HG03097 (cell line): Measurements from ENCODE around the gene ANKMY1.

ENCODE experiments used
- ATAC-seq: cut with Tn5 transposase; IDR thresholded peaks from one replicate; pipeline ENCODE4 v1.9.1; 2021; ENCODE audit not compliant: unreplicated experiment, low FRiP score

Gene ANKMY1

GRCh38 chr2:240462707-240463273, 95.0 kb downstream of the ANKMY1 start:
- ATAC-seq = no peak

DNA sequence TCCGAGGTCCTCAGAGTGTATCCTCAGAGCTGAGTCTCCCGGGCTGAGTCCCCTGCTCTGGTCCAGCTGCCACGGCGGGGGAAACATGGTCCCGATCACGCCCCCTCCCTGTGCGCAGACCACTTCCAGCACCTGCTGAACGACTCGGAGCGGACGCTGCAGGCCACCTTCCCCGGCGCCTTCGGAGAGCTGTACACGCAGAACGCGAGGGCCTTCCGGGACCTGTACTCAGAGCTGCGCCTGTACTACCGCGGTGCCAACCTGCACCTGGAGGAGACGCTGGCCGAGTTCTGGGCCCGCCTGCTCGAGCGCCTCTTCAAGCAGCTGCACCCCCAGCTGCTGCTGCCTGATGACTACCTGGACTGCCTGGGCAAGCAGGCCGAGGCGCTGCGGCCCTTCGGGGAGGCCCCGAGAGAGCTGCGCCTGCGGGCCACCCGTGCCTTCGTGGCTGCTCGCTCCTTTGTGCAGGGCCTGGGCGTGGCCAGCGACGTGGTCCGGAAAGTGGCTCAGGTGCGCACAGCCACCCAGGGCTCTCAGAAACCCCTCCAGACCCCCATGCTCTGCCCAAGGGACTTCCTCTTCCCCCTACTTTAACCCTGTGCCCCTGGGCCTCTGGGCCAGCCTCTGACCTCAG, 95.6 kb downstream of the ANKMY1 start:
- no peak for ATAC-seq

DNA sequence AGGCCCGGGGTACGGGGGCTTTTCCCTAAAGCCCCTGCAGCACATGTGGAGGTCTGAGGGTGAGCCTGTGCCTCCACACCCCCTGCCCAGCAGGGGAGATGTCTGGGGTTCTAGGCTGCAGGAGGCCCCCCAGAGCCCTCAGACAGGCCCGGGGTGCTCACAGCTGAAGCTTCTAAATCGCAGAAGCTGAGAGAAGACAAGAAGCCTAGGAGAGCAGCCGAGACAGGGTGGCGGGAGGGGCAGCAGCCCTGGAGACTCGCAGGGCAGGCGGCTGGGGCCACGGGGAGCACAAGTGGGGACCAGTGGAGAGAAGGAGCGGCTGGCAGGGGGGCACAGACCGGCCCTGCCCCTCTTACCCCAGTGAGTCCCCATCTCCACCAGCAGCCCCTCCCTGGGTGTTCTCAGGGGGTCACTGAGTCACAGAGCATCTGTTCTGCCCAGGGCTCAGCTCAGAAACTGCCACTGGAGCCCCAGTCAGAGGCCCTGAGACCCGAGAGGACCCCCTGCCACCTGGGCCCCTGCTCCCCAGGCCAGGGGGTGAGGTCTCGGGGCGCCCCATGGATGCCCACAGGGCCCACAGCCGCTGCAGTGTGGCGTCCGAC, 96.2 kb downstream of the ANKMY1 start:
- no peak for ATAC-seq

- no peak for ATAC-seq
Observed at GRCh38 chr2:240460781-240461431, 96.9 kb downstream of the ANKMY1 start.

- ATAC-seq = no peak
Observed at GRCh38 chr2:240460253-240460711, 97.5 kb downstream of the ANKMY1 start.

- no peak for ATAC-seq
Observed at GRCh38 chr2:240459401-240460252, 98.2 kb downstream of the ANKMY1 start.

- no peak for ATAC-seq
Observed at GRCh38 chr2:240458900-240459391, 98.8 kb downstream of the ANKMY1 start.

GRCh38 chr2:240458044-240458899, 99.5 kb downstream of the ANKMY1 start:
- ATAC-seq = no peak

- no peak for ATAC-seq
Observed at GRCh38 chr2:240457223-240458043, 100.4 kb downstream of the ANKMY1 start.

GRCh38 chr2:240456447-240457222, 101.2 kb downstream of the ANKMY1 start:
- no peak for ATAC-seq

- ATAC-seq = no peak
Observed at GRCh38 chr2:240455647-240456446, 101.9 kb downstream of the ANKMY1 start.

DNA sequence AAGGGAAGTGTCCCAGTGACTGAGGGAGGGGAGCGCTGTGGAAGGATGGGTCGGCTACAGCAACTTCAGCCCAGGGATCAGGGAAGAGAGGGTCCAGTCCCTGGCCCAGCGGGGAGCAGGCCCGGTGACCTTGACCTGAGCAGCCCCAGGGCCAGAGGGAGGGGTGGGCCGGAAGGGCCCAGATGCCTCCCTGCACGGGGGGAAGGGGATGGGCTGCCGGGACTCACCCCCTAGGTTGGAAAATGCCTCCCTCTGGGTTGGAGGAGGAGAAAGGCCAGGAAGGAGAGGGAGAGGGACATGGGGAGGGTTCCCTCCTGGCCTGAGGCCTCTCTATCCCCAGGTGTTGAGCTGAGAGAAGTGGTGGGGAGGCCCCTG, 102.5 kb downstream of the ANKMY1 start:
- ATAC-seq = no peak

DNA sequence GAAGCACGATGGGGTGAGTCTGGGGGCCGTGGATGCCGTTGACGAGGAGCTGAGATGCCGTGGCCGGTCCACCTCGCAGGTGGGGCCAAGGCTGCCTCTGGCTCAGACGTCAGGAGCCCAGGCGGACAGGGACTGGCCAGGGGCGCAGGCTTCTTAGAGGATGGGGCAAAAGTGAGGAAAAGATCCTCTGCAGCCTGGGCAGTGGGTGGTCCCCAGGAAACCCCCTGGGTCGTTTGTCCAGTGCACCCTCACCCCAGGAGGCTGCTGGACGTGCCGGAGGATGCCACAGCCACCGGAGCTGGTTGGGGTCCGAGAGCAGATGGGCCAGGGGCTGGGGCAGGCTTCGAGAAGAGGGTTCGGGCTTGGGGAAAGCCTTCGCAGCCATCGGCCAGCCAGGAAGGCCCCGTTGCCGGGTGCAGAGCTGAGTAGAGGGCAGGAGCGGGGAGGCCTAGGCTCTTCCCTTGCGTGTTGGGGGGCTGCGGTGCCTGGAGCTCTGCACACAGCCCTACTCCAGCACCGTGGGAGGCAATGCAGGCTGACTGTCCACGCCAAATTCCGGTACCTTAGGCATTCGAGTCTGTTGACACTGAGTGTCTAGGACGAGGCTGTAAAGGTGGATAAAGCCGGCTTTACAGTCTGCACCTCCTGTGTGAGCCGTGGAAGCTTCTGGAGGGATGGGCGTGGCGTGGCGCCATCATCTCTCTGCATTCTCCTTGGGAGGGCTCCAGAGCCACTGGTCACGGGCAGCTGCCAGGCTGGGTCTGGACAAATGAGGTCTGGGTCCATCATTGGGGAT, 103.5 kb downstream of the ANKMY1 start:
- no peak for ATAC-seq

DNA sequence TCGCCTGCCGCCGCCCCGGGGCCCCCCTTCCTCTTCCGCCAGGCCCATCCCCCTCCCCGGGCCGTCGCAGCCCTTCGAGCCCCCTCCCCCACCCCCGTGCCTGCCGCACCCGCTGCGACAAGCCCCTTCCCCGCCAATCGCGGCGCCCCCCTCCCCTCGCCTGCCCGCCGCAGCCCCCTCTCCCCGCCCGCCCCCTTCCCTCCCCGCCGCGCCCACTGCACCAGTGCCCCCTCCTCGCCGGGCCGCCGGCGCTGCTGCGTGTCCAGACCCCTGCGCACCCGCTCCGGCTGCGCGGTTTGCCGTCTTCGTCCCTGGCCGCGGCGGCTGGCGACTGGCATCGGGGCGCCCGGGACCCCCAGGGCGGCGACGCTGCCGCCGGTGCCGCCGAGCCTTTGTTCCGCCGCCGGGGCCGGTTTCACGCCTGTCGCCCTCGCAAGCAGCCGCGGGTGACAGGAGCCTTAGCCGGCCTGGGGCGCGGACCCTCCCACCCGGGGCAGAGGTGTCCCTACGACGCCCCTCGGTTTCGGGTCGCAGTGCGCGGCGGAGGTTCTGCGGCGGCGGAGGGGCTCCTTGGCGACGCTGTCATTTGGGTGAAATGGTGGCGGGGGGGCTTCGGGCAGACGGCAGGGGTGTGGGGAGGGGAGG, 104.2 kb downstream of the ANKMY1 start:
- no peak for ATAC-seq

GRCh38 chr2:240452462-240453256, 105.1 kb downstream of the ANKMY1 start:
- no peak for ATAC-seq
